Measurements from ENCODE around the gene DPP6. TPM values are rescaled to one million over a fixed set of nuclear protein-coding genes. Genes with fewer than 3 reads are reported as not detected.

Gene DPP6
- total RNA-seq, 1 donor, result under 0.01 TPM

- TF ChIP-seq CTCF (IDR thresholded peaks at IDR 0.05; ENCODE audit: insufficient read depth, low read depth, low read length), result no peak
- DNase-seq (ENCODE audit: low read depth), result no peak
- no peak overlapping the region for H3K4me3 ChIP-seq (ENCODE audit: low read depth, low read length)
Observed at GRCh38 chr7:154640266-154640865, 588.2 kb downstream of the DPP6 start.

- no peak for DNase-seq (ENCODE audit: low read depth)
- no peak for TF ChIP-seq CTCF (IDR thresholded peaks at IDR 0.05; ENCODE audit: insufficient read depth, low read depth, low read length)
- no peak overlapping the region for H3K4me3 ChIP-seq (ENCODE audit: low read depth, low read length)
Observed at GRCh38 chr7:154640917-154641316, 588.7 kb downstream of the DPP6 start.

- H3K4me3 ChIP-seq (ENCODE audit: low read depth, low read length), result no peak overlapping the region
- no peak for TF ChIP-seq CTCF (IDR thresholded peaks at IDR 0.05; ENCODE audit: insufficient read depth, low read depth, low read length)
- no peak for DNase-seq (ENCODE audit: low read depth)
Observed at GRCh38 chr7:154644366-154644765, 592.2 kb downstream of the DPP6 start.

GRCh38 chr7:154646126-154647013, 594.2 kb downstream of the DPP6 start:
- DNase-seq (ENCODE audit: low read depth), result no peak

GRCh38 chr7:154647625-154648024, 595.4 kb downstream of the DPP6 start:
- no peak for DNase-seq (ENCODE audit: low read depth)
- H3K4me3 ChIP-seq (ENCODE audit: low read depth, low read length), result no peak overlapping the region
- TF ChIP-seq CTCF (IDR thresholded peaks at IDR 0.05; ENCODE audit: insufficient read depth, low read depth, low read length), result no peak

More at GRCh38 chr7:154646126-154647013, 594.2 kb downstream of the DPP6 start:
- H3K4me3 ChIP-seq (ENCODE audit: low read depth, low read length), result no peak overlapping the region
- no peak for TF ChIP-seq CTCF (IDR thresholded peaks at IDR 0.05; ENCODE audit: insufficient read depth, low read depth, low read length)

- no peak for TF ChIP-seq CTCF (IDR thresholded peaks at IDR 0.05; ENCODE audit: insufficient read depth, low read depth, low read length)
- no peak for DNase-seq (ENCODE audit: low read depth)
- H3K4me3 ChIP-seq (ENCODE audit: low read depth, low read length), result no peak overlapping the region
Observed at GRCh38 chr7:154649015-154649414, 596.8 kb downstream of the DPP6 start.
